ENCODE data around the gene NTF3.

DNA sequence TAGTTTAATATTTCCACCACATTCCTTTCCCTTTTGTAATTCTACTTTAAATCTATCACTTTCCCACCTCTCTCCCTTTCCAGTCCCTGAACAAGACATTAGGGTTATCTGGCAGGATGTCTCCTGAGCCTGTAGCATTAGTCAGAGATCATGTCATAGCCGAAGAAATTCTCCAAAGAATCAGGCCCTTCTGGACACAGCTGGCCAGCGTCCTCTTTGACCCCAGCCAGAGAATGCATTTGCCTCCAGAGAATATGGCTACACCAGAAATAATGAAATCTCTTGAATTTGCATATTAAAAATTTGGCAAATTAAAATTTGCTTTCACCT is 56.7 kb downstream of the NTF3 start:
- TF ChIP-seq, protein P1, sequence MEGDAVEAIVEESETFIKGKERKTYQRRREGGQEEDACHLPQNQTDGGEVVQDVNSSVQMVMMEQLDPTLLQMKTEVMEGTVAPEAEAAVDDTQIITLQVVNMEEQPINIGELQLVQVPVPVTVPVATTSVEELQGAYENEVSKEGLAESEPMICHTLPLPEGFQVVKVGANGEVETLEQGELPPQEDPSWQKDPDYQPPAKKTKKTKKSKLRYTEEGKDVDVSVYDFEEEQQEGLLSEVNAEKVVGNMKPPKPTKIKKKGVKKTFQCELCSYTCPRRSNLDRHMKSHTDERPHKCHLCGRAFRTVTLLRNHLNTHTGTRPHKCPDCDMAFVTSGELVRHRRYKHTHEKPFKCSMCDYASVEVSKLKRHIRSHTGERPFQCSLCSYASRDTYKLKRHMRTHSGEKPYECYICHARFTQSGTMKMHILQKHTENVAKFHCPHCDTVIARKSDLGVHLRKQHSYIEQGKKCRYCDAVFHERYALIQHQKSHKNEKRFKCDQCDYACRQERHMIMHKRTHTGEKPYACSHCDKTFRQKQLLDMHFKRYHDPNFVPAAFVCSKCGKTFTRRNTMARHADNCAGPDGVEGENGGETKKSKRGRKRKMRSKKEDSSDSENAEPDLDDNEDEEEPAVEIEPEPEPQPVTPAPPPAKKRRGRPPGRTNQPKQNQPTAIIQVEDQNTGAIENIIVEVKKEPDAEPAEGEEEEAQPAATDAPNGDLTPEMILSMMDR (IDR thresholded peaks at IDR 0.05): no peak
- TF ChIP-seq POLR2A (IDR thresholded peaks at IDR 0.05): no peak

All from lower leg skin (tissue), 3 donors.